Testis (tissue), 2 donors: ENCODE results near the gene CCDC85A.

Experiments
- POLR2A ChIP-seq: fragments of 450-650 bp; IDR thresholded peaks from one replicate; pipeline ENCODE4 v1.6.1; 2017; ENCODE audit warnings: antibody characterized with exemption, mild to moderate bottlenecking, moderate library complexity
- TF ChIP-seq, protein P1 (sequence below), 3 experiments: fragments of 450-650 bp in 2 of 3; fragments of 200-600 bp in 1 of 3; sonication (generic) in 1 of 3; IDR thresholded peaks; one replicate each; pipeline ENCODE4 v1.5.1; 2016 to 2019; ENCODE audit warnings: antibody characterized with exemption in 3 of 3, mild to moderate bottlenecking in 2 of 3, moderate library complexity in 1 of 3

DNA sequence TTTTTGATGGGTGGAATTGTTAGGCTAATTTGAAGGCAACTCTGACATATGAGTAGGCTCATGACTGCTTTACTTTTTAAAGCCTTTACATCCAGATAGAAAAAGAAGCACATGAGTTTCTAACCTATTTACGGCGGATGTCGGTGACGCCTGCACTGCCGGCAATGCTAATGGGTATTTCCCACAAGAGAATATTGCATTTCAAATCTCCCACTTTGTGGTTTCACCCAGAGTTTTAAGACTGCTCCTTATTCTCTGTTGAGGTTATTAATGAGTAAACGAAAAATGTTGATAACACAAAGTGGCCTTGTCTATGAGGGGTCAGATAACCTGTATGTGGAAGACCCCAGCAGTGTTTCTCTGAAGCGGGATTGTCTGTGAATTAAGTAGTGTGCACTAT lies 14.0 kb downstream of the CCDC85A start:
- TF ChIP-seq, protein P1, sequence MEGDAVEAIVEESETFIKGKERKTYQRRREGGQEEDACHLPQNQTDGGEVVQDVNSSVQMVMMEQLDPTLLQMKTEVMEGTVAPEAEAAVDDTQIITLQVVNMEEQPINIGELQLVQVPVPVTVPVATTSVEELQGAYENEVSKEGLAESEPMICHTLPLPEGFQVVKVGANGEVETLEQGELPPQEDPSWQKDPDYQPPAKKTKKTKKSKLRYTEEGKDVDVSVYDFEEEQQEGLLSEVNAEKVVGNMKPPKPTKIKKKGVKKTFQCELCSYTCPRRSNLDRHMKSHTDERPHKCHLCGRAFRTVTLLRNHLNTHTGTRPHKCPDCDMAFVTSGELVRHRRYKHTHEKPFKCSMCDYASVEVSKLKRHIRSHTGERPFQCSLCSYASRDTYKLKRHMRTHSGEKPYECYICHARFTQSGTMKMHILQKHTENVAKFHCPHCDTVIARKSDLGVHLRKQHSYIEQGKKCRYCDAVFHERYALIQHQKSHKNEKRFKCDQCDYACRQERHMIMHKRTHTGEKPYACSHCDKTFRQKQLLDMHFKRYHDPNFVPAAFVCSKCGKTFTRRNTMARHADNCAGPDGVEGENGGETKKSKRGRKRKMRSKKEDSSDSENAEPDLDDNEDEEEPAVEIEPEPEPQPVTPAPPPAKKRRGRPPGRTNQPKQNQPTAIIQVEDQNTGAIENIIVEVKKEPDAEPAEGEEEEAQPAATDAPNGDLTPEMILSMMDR (IDR thresholded peaks at IDR 0.05) = no peak
- no peak for TF ChIP-seq POLR2A
